ENCODE measurements around the gene SLC8A1.

SLC8A1 gene

DNA sequence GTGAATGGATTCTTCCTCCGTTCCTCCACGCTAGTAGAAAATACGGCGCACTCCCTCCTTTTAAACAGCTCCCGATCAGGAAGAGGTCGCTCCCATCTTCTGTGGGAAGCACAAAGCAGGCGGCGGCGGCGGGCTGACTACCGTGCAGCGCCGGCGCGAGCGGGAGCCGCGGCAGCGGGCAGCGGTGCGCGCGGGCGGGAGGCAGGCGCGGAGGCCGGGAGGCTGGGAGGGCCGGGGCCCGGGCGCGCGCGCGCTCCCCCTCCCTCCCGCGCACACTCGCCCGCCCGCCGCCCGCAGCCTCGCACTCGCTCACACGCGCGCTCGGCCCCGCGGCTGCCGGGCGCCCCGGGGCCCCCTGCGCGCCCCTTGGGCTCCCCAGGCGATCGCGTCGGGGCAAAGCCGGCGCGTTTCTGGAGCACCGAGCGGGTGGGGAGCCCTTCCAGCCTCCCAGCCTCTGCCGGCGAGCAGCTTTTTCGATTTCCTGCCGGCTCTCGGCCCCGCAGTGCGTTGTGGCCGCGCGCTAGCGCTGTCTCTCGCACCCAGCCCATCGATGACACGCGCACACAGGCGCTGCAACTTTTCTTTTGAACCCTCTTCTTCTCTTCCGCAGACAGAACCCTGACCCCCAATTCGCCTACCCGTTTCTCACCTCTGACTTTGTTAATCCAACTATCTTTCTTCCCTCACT lies at the start of gene SLC8A1:
TSS of gene SLC8A1 (minus strand) at position 173 of the 688 bp plus-strand sequence.
- DNase-seq, result no peak

DNA sequence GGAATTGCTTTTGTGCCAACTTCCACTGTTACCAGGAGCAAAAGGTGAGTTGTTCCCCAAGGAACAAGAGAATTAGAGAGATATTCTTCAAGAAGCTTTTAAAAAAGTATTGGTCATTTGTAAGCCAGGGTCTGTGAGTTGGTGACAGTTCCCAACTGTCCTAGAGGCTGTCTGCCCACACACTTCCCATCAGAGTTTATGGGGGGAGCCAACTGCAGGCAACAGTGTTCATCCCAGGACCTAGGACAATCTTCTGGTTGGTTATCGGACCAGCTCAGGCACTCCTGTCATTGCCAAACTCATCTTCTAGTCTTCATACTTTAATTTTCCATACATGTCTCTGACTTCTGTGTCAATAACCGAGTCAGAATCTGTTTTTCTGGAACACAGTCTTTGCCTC lies 47.5 kb upstream of the SLC8A1 start:
- no peak for DNase-seq

DNA sequence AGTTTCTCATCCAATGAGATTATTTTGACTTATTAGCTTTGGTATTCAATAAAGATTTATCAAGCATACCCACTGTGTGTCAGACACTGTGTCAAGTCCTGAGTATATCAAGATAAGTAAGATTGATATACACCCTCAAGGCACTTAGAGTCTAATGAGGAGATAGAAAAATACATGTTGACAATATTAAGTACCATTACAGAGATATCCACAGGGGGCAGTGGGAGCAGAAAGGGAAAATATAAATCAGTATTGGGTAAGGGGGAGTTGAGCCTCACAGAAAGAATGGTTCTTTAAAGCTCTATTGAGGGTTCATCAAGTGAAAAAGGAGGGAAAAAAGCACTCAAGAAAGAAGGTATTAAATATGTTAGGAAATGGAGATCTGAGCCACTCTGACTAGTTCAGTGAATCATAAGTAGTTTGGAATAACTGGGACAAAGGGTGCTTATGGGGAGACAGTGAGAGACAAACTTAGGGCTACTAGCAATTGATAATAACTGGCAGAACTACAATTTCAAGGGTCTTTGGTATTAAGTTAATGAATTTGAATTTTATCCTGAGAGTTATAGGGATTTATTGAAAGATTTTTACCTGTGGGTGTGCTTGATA lies 45.5 kb upstream of the SLC8A1 start:
- DNase-seq, result no peak

DNA sequence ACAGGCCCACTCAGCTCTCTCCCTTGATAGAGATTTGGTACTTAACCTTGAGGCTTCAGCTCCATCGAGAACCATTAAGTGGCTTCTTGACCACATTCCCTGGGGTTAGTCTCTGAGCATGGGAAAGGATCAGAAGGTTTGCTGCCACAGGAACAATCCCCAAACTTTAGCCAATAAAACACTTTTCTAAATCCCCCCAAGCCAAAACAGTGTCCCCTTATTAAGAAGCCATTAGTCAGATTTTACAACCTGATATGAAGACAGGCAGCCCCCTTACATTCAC lies 37.7 kb upstream of the SLC8A1 start:
- DNase-seq, result no peak

DNA sequence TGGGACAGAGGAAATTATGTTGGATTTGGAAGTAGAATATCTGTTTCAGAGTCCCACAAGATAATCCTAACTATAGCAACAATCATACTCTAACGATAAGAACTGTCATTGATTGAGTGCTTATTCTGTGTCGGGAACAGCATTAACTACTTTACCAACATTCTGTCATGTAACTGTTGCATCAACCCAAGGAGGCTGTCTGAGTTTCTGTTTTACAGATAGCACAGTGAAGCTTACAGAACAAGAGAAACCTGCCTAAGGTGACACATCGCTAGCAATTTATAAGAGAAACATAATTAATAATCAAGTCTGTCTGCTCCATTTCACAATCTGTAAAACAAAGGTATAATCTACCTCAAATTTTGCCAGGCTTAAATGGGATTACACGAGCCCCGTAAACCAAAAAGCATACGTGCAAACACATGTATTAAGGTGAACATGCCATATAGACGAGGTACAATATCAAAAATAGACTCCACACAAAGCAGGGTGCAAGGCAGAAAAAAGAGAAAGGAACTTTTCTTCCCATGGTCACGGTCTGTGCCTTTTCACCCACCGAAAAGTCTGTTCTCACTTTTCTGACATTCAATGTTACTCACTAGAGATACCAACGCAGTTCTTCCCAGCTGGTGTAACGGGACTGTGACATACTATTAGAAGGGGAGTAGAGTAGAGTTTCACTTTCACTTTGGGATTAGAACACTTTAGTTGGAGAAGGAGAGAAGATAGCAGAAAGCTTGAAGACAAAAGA lies 37.2 kb upstream of the SLC8A1 start:
- no peak for DNase-seq

DNA sequence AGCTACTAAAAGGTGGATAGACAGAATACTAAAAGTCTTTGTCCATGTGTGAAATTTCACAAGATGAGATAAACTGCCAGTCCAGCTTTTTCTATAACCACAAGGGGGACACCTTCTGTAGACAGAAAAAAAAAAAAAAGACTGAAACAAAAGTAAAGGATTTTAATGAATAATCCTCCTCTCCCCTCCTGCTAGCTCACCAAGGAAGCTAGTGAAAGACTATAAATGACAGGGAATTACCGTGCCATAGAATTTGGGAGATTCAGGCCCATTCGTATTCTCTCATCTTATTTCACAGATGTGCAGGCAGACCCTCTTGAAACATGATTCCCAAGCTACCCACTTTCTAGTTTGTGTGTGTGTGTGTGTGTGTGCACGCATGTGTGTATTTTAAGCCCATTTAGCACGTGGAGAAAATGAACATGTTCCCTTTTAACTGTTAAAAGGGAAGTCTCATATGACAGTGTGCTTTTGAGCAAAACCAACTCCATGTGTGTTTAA lies 36.3 kb upstream of the SLC8A1 start:
- DNase-seq, result no peak

DNA sequence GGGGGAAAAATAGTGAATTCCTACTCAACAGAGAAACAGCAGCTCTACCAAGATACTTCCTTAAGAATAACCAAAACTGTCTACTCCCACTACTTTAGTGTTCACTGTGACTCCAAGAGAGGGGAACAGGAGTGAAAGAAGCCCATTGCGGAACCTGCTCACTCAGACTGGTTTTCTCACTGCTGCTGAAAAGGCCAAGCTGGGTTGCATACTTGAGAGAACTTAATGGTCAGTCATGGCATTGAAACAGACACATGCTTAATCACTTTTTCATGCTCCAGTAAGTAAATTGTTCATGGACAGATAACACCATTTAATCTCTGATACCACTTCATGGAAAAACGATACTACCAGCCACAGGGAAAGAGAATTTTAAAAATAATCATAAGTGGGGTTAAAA lies 35.7 kb upstream of the SLC8A1 start:
- no peak for DNase-seq

DNA sequence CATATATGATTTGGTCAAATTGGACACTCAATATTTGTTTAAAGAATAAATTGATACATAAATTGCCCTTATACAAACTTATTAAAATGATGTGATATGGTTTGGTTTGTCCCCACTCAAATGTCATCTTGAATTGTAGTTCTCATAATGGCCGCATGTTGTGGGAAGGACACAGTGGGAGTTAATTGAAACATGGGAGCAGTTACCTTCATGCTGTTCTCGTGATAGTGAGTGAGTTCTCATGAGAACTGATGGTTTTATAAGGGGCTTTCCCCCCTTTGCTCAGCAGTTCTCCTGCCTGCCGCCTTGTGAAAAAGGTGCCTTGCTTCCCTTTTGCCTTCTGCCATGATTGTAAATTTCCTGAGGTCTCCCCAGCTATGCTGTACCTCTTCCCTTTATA lies 34.0 kb upstream of the SLC8A1 start:
- no peak for DNase-seq

DNA sequence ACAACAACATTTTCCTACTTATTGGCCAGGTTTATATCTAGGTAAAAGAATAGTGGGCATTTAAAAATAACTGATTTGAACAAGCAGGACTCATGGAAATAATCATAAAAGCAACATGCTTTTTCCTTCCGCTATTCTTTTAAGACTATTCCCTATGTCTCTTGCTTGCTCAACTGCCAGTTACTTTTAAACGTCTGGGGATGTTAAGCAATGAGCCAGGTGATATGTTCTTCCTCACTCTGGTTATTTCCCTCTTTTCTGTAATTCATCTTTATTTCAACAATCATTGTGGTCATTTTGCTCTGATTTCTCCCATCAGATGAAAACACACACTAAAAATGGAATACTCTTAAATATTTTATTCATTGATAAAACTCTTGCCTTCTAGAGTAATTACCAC lies 33.4 kb upstream of the SLC8A1 start:
- DNase-seq, result no peak

DNA sequence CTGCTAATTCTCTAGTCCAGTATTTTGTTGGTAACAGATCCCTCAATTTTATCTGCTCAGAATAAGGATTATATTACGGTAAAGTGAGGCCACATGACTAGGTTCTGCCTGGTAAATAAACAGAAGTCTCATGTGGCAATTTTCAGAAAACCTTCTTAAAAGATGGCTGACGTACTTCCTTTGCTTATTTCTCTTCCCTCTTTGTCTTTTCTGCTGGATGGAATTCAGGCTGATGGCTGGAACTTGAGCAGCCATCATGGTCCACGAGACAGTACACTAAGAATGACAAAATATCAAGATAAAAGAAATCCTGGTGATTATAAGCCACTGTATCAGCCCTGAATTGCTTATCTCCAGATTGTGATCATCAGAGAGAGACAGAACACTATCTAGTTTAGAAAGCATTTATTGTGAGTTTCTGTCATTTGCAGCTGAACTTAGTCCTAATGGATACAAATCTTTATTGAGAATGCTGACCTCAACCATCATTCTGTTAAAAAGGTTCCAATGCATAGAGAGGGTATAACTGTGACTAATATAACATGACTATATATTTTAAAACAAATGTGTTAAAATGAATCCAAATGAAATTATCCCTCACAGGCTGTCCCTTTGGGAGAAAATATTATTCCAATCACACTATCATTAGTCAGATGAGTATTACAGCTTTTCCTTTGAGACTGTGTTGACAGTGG lies 31.8 kb upstream of the SLC8A1 start:
- DNase-seq, result no peak

DNA sequence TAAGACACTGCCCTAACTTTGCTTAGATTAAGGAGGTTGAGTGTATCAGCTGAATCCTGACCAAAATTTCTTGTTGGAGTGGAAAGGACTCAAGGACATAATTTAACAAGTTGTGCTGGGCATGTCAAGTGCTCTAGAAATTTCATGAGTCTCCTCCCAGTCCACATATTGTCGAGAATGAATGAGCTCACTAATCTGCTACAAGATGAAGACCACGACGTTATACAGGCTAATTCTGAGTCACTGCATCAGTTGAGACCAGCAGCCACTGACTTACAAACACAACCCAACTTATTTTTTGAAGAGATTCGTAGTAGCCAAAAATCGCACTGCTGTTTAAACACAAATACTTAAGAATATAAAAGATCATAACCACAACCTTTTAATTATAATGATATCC lies 28.7 kb upstream of the SLC8A1 start:
- DNase-seq, result no peak

DNA sequence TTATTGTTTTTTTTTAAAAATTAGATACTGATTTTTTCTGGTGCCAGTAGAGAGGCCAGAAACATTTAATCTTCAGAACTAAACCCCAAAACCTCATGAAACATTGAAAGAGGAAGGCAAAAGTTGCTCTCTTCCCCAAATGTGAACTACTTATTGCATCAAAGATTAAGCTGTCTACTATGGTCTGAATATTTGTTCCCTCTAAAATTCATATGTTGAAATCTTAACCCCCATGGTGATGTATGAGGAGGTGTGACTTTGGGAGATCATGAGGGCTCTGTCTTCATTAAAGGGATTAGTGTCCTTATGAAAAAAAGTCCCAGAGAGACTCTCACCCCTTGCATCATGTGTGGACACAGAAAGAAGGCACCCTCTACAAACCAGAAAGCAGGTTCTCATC lies 28.2 kb upstream of the SLC8A1 start:
- no peak for DNase-seq

DNA sequence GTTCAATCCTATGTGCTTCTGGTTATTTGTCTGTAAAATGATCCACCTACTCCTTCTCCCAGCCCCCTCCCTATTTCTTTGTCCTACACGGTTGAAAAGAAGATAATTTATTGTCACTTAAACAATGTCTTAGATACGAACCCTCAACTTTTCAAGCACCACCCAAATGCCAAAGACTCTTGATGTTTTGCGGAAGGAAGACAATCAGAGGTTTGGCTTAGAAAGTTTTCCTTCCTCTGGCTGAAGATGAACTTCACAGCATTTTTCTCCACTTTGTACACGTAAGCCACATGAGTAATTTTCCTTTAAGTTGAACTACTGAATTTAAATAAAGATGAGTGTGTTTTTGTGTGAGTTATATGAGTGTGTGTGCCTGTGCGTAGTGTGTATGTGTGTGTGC lies 25.5 kb upstream of the SLC8A1 start:
- no peak for DNase-seq

DNA sequence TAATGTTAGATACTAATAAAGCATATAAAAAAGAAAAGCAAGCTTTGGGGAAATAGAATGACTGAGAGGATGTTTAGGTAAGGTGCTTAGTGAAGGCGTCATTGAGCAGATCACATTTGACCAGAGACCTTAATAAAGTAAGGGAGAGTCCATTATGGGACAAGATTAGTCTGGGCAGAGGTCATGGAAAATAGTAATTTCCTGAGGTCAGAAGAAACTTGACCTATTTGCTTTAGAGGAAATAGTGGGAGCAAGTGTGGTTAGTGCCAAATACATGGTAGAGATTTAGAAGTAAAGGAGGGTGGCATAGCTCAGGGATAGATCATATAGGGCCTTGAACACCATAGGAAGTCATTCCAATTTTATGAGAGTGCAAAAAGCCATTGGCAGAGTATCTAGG lies 24.5 kb upstream of the SLC8A1 start:
- DNase-seq, result no peak

DNA sequence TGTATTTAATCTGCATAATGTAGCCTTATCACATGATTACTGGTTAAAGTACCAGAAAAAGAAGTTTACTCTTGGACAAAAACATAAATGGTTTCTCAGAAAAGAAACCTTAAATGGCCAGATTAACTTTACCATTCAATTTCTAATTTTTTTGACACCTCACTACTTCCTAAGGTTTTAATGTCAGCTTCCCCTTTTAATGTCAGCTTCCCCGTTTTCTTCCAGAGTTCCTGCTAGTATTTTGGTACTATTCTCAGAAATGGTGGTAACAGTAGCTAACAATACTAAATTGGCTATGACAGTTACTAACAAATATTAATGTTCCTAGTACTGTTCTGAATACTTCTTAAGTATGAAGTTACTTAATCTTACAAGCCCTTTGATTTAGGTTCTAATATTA lies 22.4 kb upstream of the SLC8A1 start:
- no peak for DNase-seq

DNA sequence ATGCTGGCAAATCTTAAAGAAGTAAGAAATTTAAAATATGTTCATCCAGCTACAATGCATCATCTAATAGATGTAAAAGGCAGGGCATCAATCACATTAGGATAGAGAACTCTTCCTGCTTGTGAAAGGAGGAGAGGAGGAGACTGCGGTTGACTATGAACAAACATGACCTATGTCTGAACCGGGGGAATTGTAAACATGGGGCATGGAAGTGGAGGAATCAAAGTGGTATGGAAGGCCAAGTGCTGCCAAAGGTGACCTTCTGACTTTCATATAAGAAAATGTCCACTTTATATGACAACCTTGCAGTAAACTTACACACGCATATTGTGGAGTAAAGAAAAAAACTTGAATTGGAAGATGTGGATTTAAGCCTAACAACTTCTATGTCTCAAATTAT lies 20.0 kb upstream of the SLC8A1 start:
- DNase-seq, result no peak

DNA sequence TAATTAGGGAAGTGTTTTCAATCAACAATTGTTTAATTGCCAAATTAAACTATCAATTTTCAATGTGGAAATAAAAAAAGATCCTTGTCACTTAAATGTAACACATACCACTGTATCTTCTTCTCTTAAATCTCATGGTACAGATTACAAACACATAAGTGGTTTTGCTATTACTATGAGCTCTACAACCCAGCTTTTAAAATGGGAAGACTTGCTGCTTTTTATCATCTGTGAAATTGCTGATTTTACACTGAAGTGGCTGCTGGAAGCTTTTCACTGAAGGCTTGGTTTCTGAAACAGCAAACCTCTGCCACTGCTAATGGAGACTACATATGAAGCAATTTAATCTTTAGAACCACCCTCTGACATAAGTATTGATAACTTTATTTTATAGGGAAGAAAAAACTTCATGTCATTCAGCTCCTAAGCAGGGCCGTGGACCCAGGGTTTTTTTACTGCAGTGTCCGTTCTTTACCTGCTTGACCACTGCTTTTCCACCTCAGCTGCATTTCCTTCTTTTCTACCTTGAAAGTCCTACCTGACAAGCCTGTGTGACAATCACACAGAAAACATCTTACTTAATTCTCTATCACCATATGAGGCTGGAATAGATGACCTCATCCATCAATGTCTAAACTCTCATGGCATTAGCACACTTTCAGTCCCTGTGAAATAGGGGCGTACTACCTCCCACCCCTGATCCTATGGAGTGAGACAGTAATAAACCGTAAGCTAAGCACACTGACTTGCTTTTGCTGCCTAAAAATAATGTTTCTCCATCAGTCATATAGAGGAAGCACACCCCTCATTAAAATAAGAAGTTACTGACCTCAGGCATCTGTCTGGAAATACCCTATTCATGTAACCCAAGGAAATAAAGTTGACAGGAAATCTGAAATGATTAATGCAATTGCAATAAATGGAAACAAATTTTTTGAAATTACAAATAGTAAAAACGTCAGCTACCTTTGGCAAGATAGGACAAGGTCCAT lies 19.2 kb upstream of the SLC8A1 start:
- DNase-seq, result no peak

DNA sequence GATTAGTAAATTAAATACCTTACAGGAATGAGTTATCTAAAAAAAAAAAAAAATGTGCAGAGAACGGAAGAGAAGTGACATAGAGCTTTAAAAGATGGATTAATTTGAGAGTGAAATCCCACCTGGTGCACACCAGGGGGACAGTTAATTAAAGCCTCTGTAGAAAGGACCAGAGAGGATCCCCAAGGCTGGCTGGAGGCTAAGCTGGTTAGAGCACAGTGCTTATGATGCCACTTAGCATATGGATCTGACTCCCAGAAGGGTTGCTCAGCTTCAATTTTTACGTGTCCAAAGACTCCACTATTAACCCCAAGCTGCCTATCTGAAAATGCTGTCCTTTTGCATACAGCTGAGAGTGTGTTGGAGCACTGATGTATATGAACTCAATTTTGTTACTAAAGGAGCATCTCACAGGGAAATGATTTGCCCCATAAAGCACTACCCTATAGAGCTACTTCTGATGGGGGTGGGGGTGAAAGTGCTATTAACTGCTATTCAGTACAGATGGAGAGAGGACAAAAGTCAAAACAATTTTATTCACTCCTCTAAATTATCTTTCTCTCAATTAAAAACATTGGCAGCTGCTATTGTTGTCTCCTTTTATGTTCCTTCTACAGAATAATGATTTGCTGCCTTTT lies 15.2 kb upstream of the SLC8A1 start:
- DNase-seq, result no peak

DNA sequence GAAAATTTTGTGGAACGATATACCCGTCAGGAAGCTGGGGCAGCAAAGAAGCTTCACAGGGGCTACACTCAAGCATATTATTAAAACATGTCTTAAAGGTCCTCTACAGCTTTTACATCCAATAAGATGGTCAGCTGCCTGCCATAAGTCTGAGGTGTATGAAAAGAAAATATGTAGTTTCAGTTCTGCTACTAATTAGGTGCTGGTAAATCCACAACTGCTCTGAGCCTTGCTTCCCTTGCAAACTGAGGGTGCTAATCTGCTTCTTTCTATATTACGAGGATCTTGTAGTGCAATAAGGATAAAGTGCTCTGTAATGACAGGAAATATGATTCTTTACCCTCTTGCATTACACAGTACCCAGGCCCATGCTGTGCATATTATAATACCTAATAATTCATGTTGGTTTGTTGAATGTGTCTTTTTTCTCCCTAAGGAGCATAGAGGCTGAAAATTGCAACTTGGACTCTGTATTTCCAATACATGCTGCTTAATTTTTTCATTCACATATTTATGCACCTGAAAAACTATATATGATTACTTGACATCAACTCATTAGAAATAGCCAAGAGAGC lies 14.5 kb upstream of the SLC8A1 start:
- no peak for DNase-seq

DNA sequence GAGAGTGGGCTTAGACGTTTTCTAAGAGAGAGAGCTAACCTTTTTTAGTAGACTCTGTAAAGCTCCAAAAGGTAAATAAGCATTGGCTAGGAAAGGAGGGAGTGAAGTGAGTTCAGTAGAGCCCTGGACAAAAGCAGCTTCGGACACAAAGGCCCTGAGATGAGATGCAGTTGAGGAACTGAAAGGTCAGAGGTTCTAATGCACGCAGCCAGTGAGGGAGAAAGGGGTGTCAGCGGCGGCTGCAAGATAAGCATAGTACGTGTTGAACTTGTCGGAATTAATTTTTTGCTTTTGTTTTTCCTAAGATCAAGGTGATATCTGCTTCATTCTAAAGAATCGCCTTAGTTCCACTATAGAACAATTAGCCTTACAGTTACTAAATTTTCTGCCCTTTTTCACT lies 11.2 kb upstream of the SLC8A1 start:
- DNase-seq, result no peak

DNA sequence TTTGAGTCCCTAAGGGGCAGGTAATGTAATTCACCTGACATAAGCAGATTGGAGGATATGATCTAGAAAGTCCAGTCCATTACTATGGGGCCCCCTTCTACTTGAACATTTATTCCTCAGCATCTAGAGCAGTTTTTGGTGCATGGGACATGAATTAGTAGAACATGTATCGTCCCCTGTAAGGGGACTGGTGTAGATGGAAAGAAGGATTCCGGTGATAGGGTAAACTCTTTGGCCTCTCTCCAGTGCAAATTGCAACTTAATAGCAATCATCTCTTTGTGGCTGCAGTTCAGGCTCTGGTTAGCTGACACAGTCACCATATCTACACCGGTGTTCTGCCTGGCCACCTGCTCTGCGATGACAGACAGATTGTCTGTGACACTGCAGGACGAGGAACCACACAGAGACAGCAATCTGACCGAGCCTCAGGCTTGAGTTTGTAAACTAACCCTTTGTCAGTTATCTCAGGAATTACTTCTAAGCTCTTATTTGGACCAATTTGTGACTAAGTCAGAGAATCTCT lies 6.4 kb upstream of the SLC8A1 start:
- no peak for DNase-seq
